ENCODE data around the gene DNAJC3. TPM values are rescaled to one million over a fixed set of nuclear protein-coding genes. Genes with fewer than 3 reads are reported as not detected.
"Not testable (repeated sequence)": the region's sequence is repeated elsewhere in the genome, so short reads cannot be mapped to it uniquely, and the experiment has no call there.

DNAJC3 gene
- total RNA-seq, 6 experiments from 2014 or later: 49.0 to 64.3 (median 51.7) TPM

DNA sequence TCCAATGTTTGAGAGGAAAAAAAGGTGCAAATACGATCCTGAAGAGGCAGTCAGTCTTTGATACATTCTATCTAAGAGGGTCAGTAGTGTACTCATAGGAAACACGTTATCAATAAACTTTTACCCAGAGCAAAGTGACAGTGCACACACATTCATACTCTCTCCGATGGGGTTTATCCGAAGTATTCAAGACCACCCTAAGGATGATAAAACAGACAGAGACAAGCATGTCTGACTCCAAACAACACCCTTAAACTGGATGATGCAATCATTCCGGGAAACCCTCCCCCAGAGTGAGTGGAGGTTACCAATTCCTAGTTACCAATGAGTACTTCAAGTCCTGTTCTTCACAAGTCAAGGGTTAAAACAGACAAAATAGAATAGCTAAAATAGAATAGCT lies 79.1 kb downstream of the DNAJC3 start:
- Histone ChIP-seq H3K27me3 (no peaks in the 10 kb centered on the region), H3K9me3 (no peaks in the 10 kb centered on the region), H3K36me3 (peaks cover 0 to 14% (median 0%) of the 10 kb centered on the region in 4 donors), H3K4me1 (no peaks in the 10 kb centered on the region), H3K4me3 (no peak overlapping the region), H3K27ac (no peak overlapping the region)
- intact Hi-C loops (cut with DNase I): no loop called here
- TF ChIP-seq POLR2A (IDR thresholded peaks at IDR 0.05): no peak
- TF ChIP-seq, protein P1, sequence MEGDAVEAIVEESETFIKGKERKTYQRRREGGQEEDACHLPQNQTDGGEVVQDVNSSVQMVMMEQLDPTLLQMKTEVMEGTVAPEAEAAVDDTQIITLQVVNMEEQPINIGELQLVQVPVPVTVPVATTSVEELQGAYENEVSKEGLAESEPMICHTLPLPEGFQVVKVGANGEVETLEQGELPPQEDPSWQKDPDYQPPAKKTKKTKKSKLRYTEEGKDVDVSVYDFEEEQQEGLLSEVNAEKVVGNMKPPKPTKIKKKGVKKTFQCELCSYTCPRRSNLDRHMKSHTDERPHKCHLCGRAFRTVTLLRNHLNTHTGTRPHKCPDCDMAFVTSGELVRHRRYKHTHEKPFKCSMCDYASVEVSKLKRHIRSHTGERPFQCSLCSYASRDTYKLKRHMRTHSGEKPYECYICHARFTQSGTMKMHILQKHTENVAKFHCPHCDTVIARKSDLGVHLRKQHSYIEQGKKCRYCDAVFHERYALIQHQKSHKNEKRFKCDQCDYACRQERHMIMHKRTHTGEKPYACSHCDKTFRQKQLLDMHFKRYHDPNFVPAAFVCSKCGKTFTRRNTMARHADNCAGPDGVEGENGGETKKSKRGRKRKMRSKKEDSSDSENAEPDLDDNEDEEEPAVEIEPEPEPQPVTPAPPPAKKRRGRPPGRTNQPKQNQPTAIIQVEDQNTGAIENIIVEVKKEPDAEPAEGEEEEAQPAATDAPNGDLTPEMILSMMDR (IDR thresholded peaks at IDR 0.05): no peak
- DNase-seq (no peak), ATAC-seq (peak in 1 of 4 donors; percentile 18)
- WGBS (ENCODE audit: insufficient coverage, low coverage, low lambda C conversion rate, missing lambda C conversion rate): 79% methylated on average over 5 of the region's 5 CpGs

DNA sequence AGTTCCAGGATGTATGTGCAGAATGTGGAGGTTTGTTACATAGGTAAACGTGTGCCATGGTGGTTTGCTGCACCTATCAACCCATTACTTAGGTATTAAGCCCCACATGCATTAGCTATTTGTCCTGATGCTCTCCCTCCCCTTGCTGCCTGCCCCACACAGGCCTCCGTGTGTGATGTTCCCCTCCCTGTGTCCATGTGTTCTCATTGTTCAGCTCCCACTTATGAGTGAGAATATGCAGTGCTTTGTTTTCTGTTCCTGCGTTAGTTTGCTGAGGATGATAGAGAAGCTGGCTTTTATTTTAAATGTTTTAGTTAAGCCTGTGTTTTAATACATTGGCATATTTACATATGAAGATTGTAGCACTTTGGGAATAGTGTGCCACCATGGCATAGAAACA lies 85.7 kb downstream of the DNAJC3 start:
- H3K27me3 ChIP-seq; H3K9me3 ChIP-seq; H3K27ac ChIP-seq; H3K4me3 ChIP-seq; DNase-seq; ATAC-seq; H3K4me1 ChIP-seq; intact Hi-C loops (cut with DNase I): not testable (repeated sequence)
- WGBS (ENCODE audit: insufficient coverage, low coverage, low lambda C conversion rate, missing lambda C conversion rate): 84% methylated on average over 3 of the region's 3 CpGs
- peaks cover 0 to 38% (median 5%) of the 10 kb centered on the region in 4 donors for H3K36me3 ChIP-seq

DNA sequence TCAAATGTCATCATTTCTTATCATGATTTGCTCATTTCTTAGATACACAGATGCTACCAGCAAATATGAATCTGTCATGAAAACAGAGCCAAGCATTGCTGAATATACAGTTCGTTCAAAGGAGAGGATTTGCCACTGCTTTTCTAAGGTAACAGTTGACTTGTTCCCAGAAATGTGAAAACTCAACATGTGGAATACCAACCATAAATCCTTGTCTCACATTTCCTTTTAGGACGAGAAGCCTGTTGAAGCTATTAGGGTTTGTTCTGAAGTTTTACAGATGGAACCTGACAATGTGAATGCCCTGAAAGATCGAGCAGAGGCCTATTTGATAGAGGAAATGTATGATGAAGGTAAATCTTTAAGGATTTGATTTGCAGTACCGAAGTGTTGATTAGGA lies 86.7 kb downstream of the DNAJC3 start:
- intact Hi-C loops (cut with DNase I): no loop called here
- Histone ChIP-seq H3K27ac (no peak overlapping the region), H3K4me3 (no peak overlapping the region), H3K4me1 (no peaks in the 10 kb centered on the region), H3K27me3 (no peaks in the 10 kb centered on the region), H3K36me3 (peaks cover 0 to 38% (median 5%) of the 10 kb centered on the region in 4 donors), H3K9me3 (no peaks in the 10 kb centered on the region)
- DNase-seq (no peak), ATAC-seq (no peak)
- no peak for TF ChIP-seq POLR2A (IDR thresholded peaks at IDR 0.05)
- TF ChIP-seq, protein P1 (IDR thresholded peaks at IDR 0.05): no peak
- WGBS (ENCODE audit: insufficient coverage, low coverage, low lambda C conversion rate, missing lambda C conversion rate): 90% methylated on average over 4 of the region's 4 CpGs

- TF ChIP-seq POLR2A (IDR thresholded peaks at IDR 0.05): no peak
- TF ChIP-seq, protein P1 (IDR thresholded peaks at IDR 0.05): no peak
- intact Hi-C loops (cut with DNase I): no loop called here
- no peak for DNase-seq
Measured at GRCh38 chr13:95771905-95772304, 95.0 kb downstream of the DNAJC3 start.

DNA sequence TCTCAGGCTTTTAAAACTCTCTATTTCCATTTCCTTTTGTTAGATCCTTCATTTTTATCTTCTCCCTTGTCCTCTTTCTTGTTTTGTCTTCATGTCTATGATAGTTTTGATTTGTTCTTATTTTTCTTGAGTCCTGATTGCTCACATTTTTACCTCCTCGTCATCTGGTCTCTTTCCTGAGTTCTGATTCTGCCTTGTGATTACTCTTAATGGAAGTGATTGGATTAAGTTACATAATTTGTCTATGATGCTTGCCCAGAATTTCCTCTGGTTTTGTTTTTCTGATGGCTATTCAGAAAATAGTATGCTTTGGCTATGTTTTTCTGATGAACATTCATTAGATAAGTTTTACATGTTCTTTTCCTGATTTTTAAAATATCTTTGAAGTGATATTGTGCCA lies 102.6 kb downstream of the DNAJC3 start:
- Histone ChIP-seq H3K27ac (no peak overlapping the region), H3K27me3 (no peaks in the 10 kb centered on the region), H3K9me3 (no peaks in the 10 kb centered on the region), H3K36me3 (peaks cover 0 to 9% (median 2%) of the 10 kb centered on the region in 4 donors), H3K4me1 (no peaks in the 10 kb centered on the region), H3K4me3 (no peak overlapping the region)
- ATAC-seq (no peak), DNase-seq (no peak)
- no peak for TF ChIP-seq POLR2A (IDR thresholded peaks at IDR 0.05)
- TF ChIP-seq, protein P1 (IDR thresholded peaks at IDR 0.05): no peak
- 92% methylated on average over 1 of the region's 1 CpG for WGBS (ENCODE audit: insufficient coverage, low coverage, low lambda C conversion rate, missing lambda C conversion rate)
- intact Hi-C loops (cut with DNase I): no loop called here

More at GRCh38 chr13:95771905-95772304, 95.0 kb downstream of the DNAJC3 start:
- no peaks in the 10 kb centered on the region for H3K4me1 ChIP-seq
- ATAC-seq: no peak
- H3K36me3 ChIP-seq: peaks cover 0 to 3% (median under 1%) of the 10 kb centered on the region in 4 donors
- H3K27ac ChIP-seq: no peak overlapping the region
- H3K9me3 ChIP-seq: no peaks in the 10 kb centered on the region
- 96% methylated on average over 4 of the region's 4 CpGs for WGBS (ENCODE audit: insufficient coverage, low coverage, low lambda C conversion rate, missing lambda C conversion rate)
- H3K27me3 ChIP-seq: no peaks in the 10 kb centered on the region
- no peak overlapping the region for H3K4me3 ChIP-seq

Measured in right lobe of liver (tissue), 6 donors.